SK-N-SH (cell line): ENCODE results near the gene THSD4.

Experiments
- CTCF ChIP-seq: fragments of 200-600 bp; sonication (generic); IDR thresholded peaks from 2 replicates; pipeline ENCODE4 v1.6.1; 2017; ENCODE audit warnings: antibody characterized with exemption, mild to moderate bottlenecking, moderate library complexity
- EP300 ChIP-seq, 2 experiments: IDR thresholded peaks; 2 replicates each; pipeline versions ENCODE4 v1.4.0 to v1.6.1; 2012; ENCODE audit warnings: borderline replicate concordance in 1 of 2, low read depth in 1 of 2, low read length in 1 of 2
- MAX ChIP-seq: IDR thresholded peaks from 2 replicates; pipeline ENCODE4 v1.4.0; 2012; ENCODE audit warnings: low read depth
- PBX3 ChIP-seq: IDR thresholded peaks from 2 replicates; pipeline ENCODE4; 2012
- POLR2AphosphoS5 ChIP-seq: IDR thresholded peaks from 2 replicates; pipeline ENCODE4 v1.6.1; 2012; ENCODE audit warnings: low read depth, low read length
- RAD21 ChIP-seq: IDR thresholded peaks from 2 replicates; pipeline ENCODE4 v1.6.1; 2012; ENCODE audit warnings: mild to moderate bottlenecking, low read length
- SIN3A ChIP-seq: IDR thresholded peaks from 2 replicates; pipeline ENCODE4 v1.6.1; 2012; ENCODE audit warnings: low read depth, mild to moderate bottlenecking, low read length, moderate library complexity, borderline replicate concordance
- TAF1 ChIP-seq: IDR thresholded peaks from 2 replicates; pipeline ENCODE4 v1.6.1; 2012; ENCODE audit warnings: low read depth, mild to moderate bottlenecking, low read length, moderate library complexity, borderline replicate concordance

GRCh38 chr15:71575474-71576045 is 460.3 kb downstream of the THSD4 start:
- TF ChIP-seq CTCF = peak; percentile 65
- TF ChIP-seq POLR2AphosphoS5 = no peak
- TF ChIP-seq SIN3A = no peak
- no peak for TF ChIP-seq EP300 (IDR thresholded peaks at IDR 0.05; ENCODE audit: borderline replicate concordance in 1 of 2, low read depth in 1 of 2, low read length in 1 of 2)
- no peak for TF ChIP-seq MAX
- no peak for TF ChIP-seq TAF1
- TF ChIP-seq RAD21 = peak; percentile 81
- TF ChIP-seq PBX3 = no peak
